Uterus (tissue), 4 donors: ENCODE data around the gene ZRANB2. TPM values are rescaled to one million over a fixed set of nuclear protein-coding genes. Genes with fewer than 3 reads are reported as not detected.

Experiments
- DNase-seq, 2 donors: peaks; one replicate each; pipeline ENCODE4 v3.0.0-alpha.2; 2019 to 2020
- H3K27ac ChIP-seq, 2 donors: fragments of 200-600 bp; sonication (generic); 1 replicate in 1 of 2; 2 replicates in 1 of 2; pipeline ENCODE4 v1.5.1; 2016 to 2018
- H3K27me3 ChIP-seq, 2 donors: fragments of 200-600 bp; sonication (generic); one replicate each; pipeline ENCODE4 v1.5.1; 2018 to 2019; ENCODE audit warnings: control low read depth in 1 of 2
- H3K36me3 ChIP-seq, 2 donors: fragments of 200-600 bp; sonication (generic); one replicate each; pipeline ENCODE4 v1.5.1; 2019; ENCODE audit warnings: control low read depth in 1 of 2
- H3K4me1 ChIP-seq, 2 donors: fragments of 200-600 bp; sonication (generic); one replicate each; pipeline ENCODE4 v1.5.1; 2018 to 2019; ENCODE audit warnings: control low read depth in 1 of 2
- H3K4me3 ChIP-seq, 2 donors: fragments of 200-600 bp; sonication (generic); 1 replicate in 1 of 2; 2 replicates in 1 of 2; pipeline ENCODE4 v1.5.1; 2018 to 2019; ENCODE audit warnings: mild to moderate bottlenecking in 1 of 2
- H3K9me3 ChIP-seq, 2 donors: fragments of 200-600 bp; sonication (generic); one replicate each; pipeline ENCODE4 v1.5.1; 2019; ENCODE audit warnings: control low read depth in 1 of 2
- POLR2A ChIP-seq, 2 donors: fragments of 450-650 bp; IDR thresholded peaks; one replicate each; pipeline ENCODE4 v1.6.1; 2016; ENCODE audit warnings: antibody characterized with exemption in 2 of 2, mild to moderate bottlenecking in 1 of 2, moderate library complexity in 1 of 2
- intact Hi-C: fragments of 100-400 bp; cut with DNase I; formaldehyde crosslinking; loops from one replicate; pipeline ENCODE4 v1.15.1; 2023; ENCODE audit warnings: low total_unique reads
- microRNA counts, 2 donors: library from miRNA; unstranded; fragments of <30 nt; microRNA quantifications; one replicate each; lab custom pipeline; 2016 to 2017
- microRNA-seq: library from miRNA; unstranded; fragments of <30 nt; microRNA quantifications from one replicate; pipeline ENCODE4, GENCODE V29; 2016; ENCODE audit warnings: borderline microRNAs expressed, borderline replicate concordance
- small RNA-seq: library from RNA; depleted of rRNA; stranded (forward); fragments of <200 nt; gene quantifications from one replicate; pipeline ENCODE3, GENCODE V24; 2016
- total RNA-seq, 4 donors: library from RNA; depleted of rRNA in 3 of 4; stranded (reverse); fragments of >200 nt in 3 of 4; gene quantifications; one replicate each; pipeline versions ENCODE4 v1.1.0 to v1.2.4, GENCODE V29; 2014 to 2023
- TF ChIP-seq, protein P1 (sequence below), 4 experiments: fragments of 200-600 bp in 2 of 4; fragments of 450-650 bp in 2 of 4; sonication (generic) in 2 of 4; IDR thresholded peaks; one replicate each; pipeline ENCODE4 v1.5.1; 2016 to 2019; ENCODE audit warnings: antibody characterized with exemption in 4 of 4, mild to moderate bottlenecking in 2 of 4, moderate library complexity in 1 of 4
- donor health status: DM: yes; HTN: yes; CAD: no.

ZRANB2 gene
- total RNA-seq, 4 donors from 2014 or later: 29.5 to 178 (median 122) TPM

DNA sequence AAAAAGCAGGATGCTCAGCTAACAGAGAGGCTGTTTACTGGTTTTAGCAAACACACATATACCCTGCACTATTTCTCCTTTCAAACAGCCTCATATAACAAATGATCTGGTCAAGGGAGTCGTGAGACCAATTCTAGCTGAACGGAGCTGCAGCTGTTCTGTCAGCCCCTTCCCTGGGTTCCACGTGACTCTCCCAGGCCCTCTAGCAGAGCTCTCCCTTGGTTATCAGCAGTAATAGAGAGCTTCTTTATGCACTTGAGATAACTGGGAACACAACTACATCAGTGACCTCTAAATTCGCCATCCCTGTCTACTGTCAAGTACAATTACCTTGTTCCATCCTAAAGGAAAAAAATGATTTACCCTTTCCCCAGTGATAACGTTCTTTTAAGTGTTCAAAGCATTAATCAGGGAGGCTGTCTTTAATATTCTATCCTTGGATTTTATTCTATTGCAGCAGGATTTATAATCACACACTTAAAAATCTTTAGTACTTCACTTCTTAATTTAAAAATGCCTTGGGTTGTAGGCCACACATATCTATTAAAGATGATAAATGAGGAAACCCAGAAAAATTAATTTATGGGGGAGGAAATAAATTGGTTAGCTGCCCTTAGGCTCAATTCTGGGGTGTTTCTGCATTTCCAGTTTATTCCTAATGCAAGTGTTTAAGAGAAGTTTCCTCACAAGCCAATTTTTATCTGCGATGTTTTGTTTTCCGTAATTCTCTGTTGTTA lies 61.4 kb downstream of the ZRANB2 start:
- Histone ChIP-seq H3K9me3 (no peaks in the 10 kb centered on the region), H3K4me3 (no peak overlapping the region), H3K27ac (peak overlapping the region; percentile 26 to 54), H3K27me3 (no peaks in the 10 kb centered on the region), H3K36me3 (no peaks in the 10 kb centered on the region), H3K4me1 (peaks cover 0 to 5% of the 10 kb centered on the region in 2 donors)
- TF ChIP-seq, protein P1, sequence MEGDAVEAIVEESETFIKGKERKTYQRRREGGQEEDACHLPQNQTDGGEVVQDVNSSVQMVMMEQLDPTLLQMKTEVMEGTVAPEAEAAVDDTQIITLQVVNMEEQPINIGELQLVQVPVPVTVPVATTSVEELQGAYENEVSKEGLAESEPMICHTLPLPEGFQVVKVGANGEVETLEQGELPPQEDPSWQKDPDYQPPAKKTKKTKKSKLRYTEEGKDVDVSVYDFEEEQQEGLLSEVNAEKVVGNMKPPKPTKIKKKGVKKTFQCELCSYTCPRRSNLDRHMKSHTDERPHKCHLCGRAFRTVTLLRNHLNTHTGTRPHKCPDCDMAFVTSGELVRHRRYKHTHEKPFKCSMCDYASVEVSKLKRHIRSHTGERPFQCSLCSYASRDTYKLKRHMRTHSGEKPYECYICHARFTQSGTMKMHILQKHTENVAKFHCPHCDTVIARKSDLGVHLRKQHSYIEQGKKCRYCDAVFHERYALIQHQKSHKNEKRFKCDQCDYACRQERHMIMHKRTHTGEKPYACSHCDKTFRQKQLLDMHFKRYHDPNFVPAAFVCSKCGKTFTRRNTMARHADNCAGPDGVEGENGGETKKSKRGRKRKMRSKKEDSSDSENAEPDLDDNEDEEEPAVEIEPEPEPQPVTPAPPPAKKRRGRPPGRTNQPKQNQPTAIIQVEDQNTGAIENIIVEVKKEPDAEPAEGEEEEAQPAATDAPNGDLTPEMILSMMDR (IDR thresholded peaks at IDR 0.05): no peak
- no peak for TF ChIP-seq POLR2A (IDR thresholded peaks at IDR 0.05)
- intact Hi-C loops: no loop called here
- DNase-seq: no peak

DNA sequence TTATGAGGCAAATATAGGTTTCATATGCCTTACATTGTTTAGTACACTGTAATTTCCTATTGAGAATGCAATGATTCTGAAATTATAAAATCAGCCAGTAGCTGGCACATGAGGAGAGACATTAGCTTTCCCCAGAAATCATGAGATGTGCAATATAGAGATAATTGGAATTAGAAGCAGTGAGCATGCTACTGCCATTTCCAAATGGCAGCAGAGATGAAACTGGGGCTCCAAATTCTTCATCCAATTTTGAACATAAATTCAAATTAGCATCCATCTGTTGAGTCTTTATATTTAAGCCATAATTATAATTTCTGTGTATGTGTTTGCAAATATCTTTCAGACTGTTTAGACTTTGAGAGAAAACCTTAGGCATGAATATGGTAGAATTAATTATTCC lies 62.0 kb downstream of the ZRANB2 start:
- TF ChIP-seq, protein P1 (IDR thresholded peaks at IDR 0.05): no peak
- no peak for TF ChIP-seq POLR2A (IDR thresholded peaks at IDR 0.05)
- H3K4me1 ChIP-seq: peaks cover 0 to 5% of the 10 kb centered on the region in 2 donors
- H3K4me3 ChIP-seq: no peak overlapping the region
- peak overlapping the region; percentile 8 to 54 for H3K27ac ChIP-seq
- no peaks in the 10 kb centered on the region for H3K9me3 ChIP-seq
- intact Hi-C loops: no loop called here
- H3K36me3 ChIP-seq: no peaks in the 10 kb centered on the region
- no peak for DNase-seq
- no peaks in the 10 kb centered on the region for H3K27me3 ChIP-seq

DNA sequence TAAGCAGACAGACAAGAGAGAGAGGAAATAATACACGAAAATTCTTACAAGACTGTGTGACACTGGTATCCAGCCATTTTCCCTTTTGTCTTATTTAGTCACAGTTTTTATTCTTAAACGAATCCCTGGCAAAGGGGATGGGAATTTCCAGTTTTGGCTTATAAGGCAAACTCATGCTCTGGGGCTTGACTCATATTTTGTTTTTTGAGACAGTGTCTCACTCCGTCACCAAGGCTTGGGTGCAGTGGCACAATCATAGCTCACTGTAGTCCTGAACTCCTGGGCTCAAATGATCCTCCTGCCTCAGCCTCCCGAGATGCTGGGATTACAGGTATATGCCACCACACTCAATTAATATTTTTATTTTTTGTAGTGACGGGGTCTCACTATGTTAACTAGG lies 65.1 kb downstream of the ZRANB2 start:
- Histone ChIP-seq H3K4me3 (no peak overlapping the region), H3K4me1 (peaks cover 0 to 5% of the 10 kb centered on the region in 2 donors), H3K27me3 (no peaks in the 10 kb centered on the region), H3K9me3 (no peaks in the 10 kb centered on the region), H3K36me3 (no peaks in the 10 kb centered on the region), H3K27ac (peak overlapping the region in 1 of 2 donors; percentile 13)
- DNase-seq: no peak
- TF ChIP-seq, protein P1 (IDR thresholded peaks at IDR 0.05): no peak
- intact Hi-C loops: no loop called here

DNA sequence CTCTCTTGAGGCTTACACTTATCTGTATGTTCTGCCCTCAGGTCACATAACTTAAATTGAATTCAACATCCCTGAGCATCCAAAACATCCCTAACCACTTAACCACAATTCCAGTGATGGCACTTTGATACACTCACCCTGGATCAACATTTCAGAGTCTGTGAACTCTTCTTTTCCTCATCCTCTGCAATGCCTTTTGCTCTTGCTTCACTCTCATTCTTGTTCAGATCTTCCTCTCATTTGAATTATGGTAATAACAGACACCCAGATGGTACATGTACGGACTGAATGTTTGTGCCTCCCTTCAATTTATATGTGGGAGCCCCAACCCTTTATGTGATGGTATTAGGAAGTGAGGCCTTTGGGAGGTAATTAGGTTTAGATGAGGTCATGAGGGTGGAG lies 66.7 kb downstream of the ZRANB2 start:
- peaks cover 0 to 3% of the 10 kb centered on the region in 2 donors for H3K4me1 ChIP-seq
- TF ChIP-seq, protein P1 (IDR thresholded peaks at IDR 0.05): no peak
- no peak for TF ChIP-seq POLR2A (IDR thresholded peaks at IDR 0.05)
- no peaks in the 10 kb centered on the region for H3K36me3 ChIP-seq
- H3K27me3 ChIP-seq: no peaks in the 10 kb centered on the region
- no peak for DNase-seq
- intact Hi-C loops: no loop called here
- H3K9me3 ChIP-seq: no peaks in the 10 kb centered on the region
- H3K4me3 ChIP-seq: no peak overlapping the region
- H3K27ac ChIP-seq: peak overlapping the region; percentile 20 to 40

MicroRNA genes within 50 kb of the gene (microRNA counts, 767-probe panel; counts per million panel counts)
- 4,738 to 5,746 counts per million in 2 donors for microRNA hsa-miR-186-5p (lab: Ali Mortazavi, UCI)

Small RNA genes within 50 kb of the gene (microRNA-seq; reads per million reads assigned to microRNA genes)
- 353 reads per million, percentile 71 among the genes with 10 or more reads in this experiment for gene MIR186

Small RNA genes within 50 kb of the gene (small RNA-seq; reads per million reads assigned to genes)
- 111 reads per million, percentile 94 among the genes with 10 or more reads in this experiment for gene MIR186

Other genes with a start within 250 kb of the ZRANB2 start
- gene PTGER3, start 33.2 kb downstream of the ZRANB2 start, total RNA-seq: 100 to 1,000 TPM in 3 of 4 donors, 10 to 100 TPM in 1; 51.1 to 217 (median 119) TPM